ENCODE data around the gene AMPH.
"Not testable (repeated sequence)": the region's sequence is repeated elsewhere in the genome, so short reads cannot be mapped to it uniquely, and the experiment has no call there.

AMPH gene

DNA sequence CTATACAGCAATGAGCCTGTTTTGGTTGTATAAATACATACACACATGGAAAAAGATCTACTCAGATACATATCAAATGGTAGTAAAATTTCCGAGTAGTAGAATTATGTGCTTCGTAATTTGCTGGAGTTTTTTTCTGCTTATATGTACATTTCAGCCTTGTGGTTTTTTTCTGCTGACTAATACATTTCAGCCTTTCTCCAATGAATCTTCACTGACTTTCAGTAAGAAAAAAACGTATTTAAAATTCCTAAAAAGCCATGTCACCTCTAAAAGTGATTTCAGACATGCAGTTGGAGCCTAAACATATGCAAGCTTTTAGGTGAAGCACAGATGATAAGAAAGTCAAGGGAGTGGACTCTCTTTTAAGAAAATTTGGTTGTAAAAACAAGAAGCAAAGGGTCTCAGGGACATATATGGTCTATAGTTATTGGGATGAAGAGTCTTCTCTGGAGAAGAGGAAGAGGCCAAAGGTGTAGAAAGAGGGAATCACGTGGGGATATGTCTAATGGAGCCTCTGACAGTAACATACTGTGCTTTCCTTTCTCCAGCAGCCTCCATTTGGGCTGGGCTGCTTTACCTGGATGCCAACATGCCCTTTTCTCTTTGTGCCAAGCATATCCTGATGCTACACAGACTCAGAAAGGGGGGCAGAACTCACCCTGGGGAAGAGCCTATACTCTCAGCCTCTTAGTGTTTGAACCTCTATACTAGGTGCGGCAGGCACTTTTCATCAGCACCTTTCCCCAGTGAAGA lies 2.4 kb downstream of the AMPH start:
- peak; percentile 1 for DNase-seq (ENCODE audit: low spot score)

DNA sequence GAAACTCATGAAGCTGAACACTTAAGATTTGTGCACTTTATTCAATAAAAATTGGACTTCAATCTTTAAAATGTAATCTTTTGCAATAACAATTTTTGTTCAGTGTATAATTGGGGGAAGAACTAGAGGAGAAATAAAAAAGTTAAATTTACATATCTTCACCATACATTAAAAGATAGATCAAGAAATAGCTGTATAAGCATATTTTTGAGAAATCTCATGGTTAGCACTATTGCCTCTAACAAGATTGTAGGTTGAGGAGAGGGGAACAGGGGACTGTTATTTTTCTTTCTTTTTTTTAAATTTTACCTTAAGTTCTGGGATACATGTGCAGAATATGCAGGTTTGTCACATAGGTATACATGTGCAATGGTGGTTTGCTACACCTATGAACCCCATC lies 5.3 kb downstream of the AMPH start:
- no peak for DNase-seq (ENCODE audit: low spot score)

GRCh38 chr7:38615665-38616064 lies 15.5 kb downstream of the AMPH start:
- no peak for DNase-seq (ENCODE audit: low spot score)

DNA sequence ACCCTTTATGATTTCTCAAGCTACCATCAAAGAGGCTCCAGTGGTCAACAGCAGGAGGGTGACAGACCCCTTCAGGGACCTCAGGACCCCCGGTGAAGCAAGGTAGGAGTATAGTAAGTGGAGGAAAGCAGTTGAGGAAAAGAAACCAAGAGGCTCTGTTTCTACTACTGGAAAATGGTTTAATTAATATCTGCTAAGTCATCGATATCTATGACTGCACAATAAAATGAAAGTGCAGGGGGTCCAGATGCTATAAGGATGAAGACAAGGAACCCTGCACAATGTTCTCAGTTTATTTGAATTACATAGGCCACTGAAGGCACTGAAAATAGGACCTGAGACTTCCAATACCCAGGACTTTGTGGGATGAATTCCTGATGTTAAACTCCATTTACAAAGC lies 23.7 kb downstream of the AMPH start:
- DNase-seq (ENCODE audit: low spot score) = no peak

GRCh38 chr7:38600741-38601140 lies 30.4 kb downstream of the AMPH start:
- DNase-seq (ENCODE audit: low spot score) = no peak

DNA sequence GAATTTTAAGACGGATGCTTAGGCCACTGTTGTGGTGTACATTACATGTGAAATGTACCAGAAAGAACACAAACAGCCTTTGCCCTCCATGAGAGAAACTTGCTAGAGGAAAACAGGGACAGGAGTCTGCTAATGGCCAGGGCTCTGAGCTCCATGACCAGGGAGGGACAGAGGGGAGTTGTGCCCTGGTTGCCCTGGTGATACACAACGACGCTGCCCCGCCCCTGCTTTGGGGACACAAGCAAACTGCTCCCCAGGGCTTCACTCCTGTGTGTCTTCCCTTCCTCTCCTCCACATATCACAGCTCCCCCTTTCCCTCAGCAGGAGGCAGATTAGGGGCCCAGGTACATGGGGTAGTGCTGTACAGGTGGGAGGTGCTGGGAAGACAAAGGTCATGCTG lies 36.2 kb downstream of the AMPH start:
- no peak for DNase-seq (ENCODE audit: low spot score)

- DNase-seq (ENCODE audit: low spot score) = no peak
Observed at GRCh38 chr7:38592737-38593288, 38.4 kb downstream of the AMPH start.

GRCh38 chr7:38585572-38586354 lies 45.4 kb downstream of the AMPH start:
- DNase-seq (ENCODE audit: low spot score) = no peak

DNA sequence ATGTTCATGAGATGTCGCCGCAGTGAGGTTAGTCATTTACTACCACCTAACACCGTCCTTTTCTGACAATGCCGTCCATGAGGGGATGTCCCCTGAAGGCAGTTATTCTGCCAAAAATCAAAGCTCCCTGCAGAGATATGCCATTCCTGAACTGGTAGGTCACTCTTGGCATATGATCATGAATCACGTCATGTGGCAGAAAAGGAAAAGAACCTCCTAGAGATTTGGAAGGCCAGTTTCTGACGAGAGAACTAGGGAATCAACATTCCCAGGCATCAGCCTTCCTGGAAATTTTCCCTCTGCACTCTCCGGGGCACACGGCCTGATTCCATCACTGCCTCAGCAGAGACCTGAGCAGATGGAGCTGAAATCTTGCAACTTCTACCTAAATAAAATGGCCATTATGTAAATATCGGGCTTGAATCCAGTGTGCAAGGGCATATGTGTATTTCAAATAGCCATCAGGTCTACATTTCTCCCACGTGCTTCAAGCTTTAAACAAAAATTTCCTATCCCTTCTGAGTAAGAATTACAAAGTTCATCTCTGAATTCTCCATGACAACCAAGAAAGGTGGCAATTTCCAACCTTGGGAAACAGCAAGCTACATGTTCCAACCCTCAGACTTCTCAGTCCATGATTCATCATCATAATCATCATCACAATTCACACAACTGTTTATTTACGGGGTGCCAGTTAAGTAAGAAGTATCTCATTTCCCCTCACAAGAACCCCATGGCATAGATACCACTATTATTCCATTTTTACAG lies 46.5 kb downstream of the AMPH start:
- DNase-seq (ENCODE audit: low spot score) = peak; percentile 9

DNA sequence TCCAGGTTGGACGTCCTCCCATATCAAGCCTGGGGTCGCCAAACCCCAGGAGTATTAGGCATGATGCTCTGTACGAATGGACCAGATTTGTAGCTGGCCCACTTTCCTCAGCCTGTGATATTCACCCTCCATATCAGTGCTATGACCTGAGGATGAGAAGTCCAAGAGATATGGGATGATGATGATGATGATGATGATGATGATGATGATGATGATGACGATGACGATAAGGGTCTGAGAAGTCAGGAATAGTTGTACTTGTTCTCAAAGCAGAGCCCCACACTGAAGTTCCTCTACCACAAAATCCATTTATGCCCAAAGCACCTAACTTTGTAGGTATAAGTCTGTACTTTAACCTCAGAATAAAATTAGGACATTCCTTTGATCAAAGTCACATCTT lies 50.7 kb downstream of the AMPH start:
- DNase-seq (ENCODE audit: low spot score) = no peak

- no peak for DNase-seq (ENCODE audit: low spot score)
Observed at GRCh38 chr7:38574086-38574485, 57.1 kb downstream of the AMPH start.

GRCh38 chr7:38571620-38572019 lies 59.6 kb downstream of the AMPH start:
- DNase-seq (ENCODE audit: low spot score) = not testable (repeated sequence)

- no peak for DNase-seq (ENCODE audit: low spot score)
Observed at GRCh38 chr7:38568497-38568896, 62.7 kb downstream of the AMPH start.

- no peak for DNase-seq (ENCODE audit: low spot score)
Observed at GRCh38 chr7:38565289-38565688, 65.9 kb downstream of the AMPH start.

DNA sequence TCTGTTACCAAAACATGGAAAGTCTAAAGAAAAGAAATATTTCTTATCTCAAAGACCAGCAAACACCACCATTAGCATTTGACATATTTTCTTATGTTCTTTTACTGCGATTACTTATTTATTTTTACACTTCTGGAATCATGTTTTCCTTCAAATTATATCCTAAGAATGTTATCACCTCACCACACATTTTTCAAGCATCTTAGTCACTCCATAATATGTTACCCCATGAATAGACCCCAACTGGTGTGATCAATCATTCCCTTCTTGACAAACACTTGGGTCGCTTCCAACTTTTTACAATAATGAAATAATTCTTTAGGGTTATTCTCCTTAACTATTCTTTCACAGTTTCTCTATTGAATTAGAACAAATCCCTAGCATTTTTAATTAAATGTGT lies 67.4 kb downstream of the AMPH start:
- DNase-seq (ENCODE audit: low spot score) = no peak

DNA sequence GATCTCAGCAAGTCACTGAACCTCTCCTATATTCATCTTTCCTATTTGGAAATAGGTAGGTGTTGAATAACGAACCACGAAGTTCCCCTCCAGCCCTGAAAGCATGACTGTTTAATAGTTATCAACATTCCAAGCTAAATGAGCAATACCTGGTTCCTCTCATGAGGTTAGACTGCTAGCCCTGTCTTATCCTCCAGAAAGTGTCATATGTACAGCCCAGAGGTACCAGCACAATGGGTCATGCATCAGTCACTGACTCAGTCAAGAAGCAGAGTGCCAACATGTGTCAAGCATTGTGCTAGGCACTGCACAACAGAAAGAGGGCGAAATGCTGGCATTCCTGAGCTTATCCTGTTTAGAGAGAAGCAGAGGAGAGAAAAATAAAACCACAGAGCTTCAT lies 70.0 kb downstream of the AMPH start:
- peak; percentile 49 for DNase-seq (ENCODE audit: low spot score)

- DNase-seq (ENCODE audit: low spot score) = no peak
Observed at GRCh38 chr7:38558761-38559345, 72.3 kb downstream of the AMPH start.

- DNase-seq (ENCODE audit: low spot score) = no peak
Observed at GRCh38 chr7:38554586-38554985, 76.6 kb downstream of the AMPH start.

DNA sequence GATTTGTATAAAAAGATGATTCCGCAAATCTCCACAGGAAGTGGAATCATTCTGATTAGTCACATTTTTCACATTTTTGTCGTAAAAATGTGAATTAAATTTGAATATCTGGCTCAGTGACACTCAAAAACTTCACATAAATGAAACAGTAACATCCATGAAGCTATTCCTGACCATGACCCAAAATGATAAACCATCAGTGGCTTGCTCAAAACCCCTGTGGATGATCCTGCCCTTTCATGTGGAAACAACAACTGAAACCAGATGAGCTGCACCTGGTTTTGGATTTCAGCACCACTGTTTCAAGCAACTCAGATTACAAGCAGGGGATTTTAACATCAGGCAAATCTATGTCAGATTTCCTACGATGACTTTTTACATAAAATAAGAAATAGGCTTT lies 80.3 kb downstream of the AMPH start:
- no peak for DNase-seq (ENCODE audit: low spot score)

- DNase-seq (ENCODE audit: low spot score) = no peak
Observed at GRCh38 chr7:38548605-38549004, 82.6 kb downstream of the AMPH start.

GRCh38 chr7:38546763-38547162 lies 84.4 kb downstream of the AMPH start:
- DNase-seq (ENCODE audit: low spot score) = no peak

GRCh38 chr7:38545977-38546376 lies 85.2 kb downstream of the AMPH start:
- no peak for DNase-seq (ENCODE audit: low spot score)

All from RKO (cell line).